ENCODE results near the gene SLC2A11. TPM values are rescaled to one million over a fixed set of nuclear protein-coding genes. Genes with fewer than 3 reads are reported as not detected.

The SLC2A11 gene
- polyA plus RNA-seq, 2 of the 4 experiments (the other 2 are of a cell fraction): 5.6 to 12.4 TPM

GRCh38 chr22:23908587-23909205, 51.0 kb downstream of the SLC2A11 start:
- TF ChIP-seq FOSL2 (IDR thresholded peaks at IDR 0.05): no peak
- no peak for TF ChIP-seq FOSL2 (CRISPR knock-in tag; IDR thresholded peaks at IDR 0.05)
- no peak for TF ChIP-seq ZFP36 (IDR thresholded peaks at IDR 0.05; ENCODE audit: borderline replicate concordance, partially characterized antibody)
- no peak for TF ChIP-seq FOSB (CRISPR knock-in tag; IDR thresholded peaks at IDR 0.05)
- no peak for TF ChIP-seq CBX8 (IDR thresholded peaks at IDR 0.05)
- TF ChIP-seq POLR2AphosphoS2 (conservative IDR thresholded peaks at IDR 0.05; ENCODE audit: low read length): no peak
- no peak for TF ChIP-seq USF2 (IDR thresholded peaks at IDR 0.05)
- ATAC-seq (no peak), FAIRE-seq (no peak), DNase-seq (ENCODE audit: low read depth in 1 of 2, low spot score in 1 of 2) (no peak)
- no peaks in the 10 kb centered on the region for H3K4me1 ChIP-seq
- H3K27ac ChIP-seq: no peak overlapping the region
- CTCF ChIA-PET: interaction anchor here (1.0 to 2.2 kb wide), 3 partner anchors 10 to 20 kb away, joined by 3 to 12 read pairs (median 3); partner anchors contain the start of gene MIF
- WGBS (ENCODE audit: missing lambda C conversion rate): 83% methylated on average over 9 of the region's 11 CpGs
- POLR2A ChIA-PET: interaction anchor here (1.2 kb wide), 1 partner anchor 14 kb away, joined by 3 read pairs; the partner anchor contains the start of gene MIF
- no peaks in the 10 kb centered on the region for H3K9me3 ChIP-seq
- no peak overlapping the region for H3K4me3 ChIP-seq
- H3K4me2 ChIP-seq: no peak overlapping the region

DNA sequence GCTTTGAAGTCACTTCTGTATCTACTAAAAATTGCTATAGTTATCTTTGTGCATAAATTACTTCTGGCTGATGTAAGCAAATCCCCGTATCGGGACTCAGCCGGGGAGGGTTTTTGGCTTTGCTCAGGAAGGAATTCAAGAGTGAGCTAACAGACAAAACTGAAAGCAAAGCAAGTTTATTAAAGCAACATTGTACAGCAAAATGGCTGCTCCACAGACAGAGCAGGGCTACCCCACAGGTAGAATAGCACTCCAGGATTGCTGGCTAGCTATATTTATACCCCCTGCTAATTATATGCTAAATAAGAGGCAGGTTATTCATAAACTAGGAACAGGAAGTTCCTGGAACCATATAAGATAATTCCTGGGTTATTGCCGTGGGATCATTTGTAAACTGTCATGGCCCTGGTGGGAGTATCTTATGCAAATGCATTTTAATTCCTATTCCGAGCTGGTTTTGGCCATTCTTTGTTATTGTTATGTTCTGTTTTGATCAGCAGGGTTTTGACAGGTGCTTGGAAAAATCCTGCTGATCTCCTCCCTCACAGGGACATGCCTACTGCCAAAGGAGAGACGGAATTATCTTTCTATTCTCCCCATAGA, 51.7 kb downstream of the SLC2A11 start:
- H3K4me1 ChIP-seq: no peaks in the 10 kb centered on the region
- no peaks in the 10 kb centered on the region for H3K9me3 ChIP-seq
- FAIRE-seq (no peak), ATAC-seq (no peak), DNase-seq (ENCODE audit: low read depth in 1 of 2, low spot score in 1 of 2) (no peak)
- H3K4me2 ChIP-seq: no peak overlapping the region
- POLR2A ChIA-PET: interaction anchor here (1.2 kb wide), 1 partner anchor 15 kb away, joined by 3 read pairs; the partner anchor contains the start of gene MIF
- no peak overlapping the region for H3K4me3 ChIP-seq
- CTCF ChIA-PET: interaction anchor here (1.0 to 2.2 kb wide), 5 partner anchors 11 to 141 kb away, joined by 3 to 12 read pairs (median 3); partner anchors contain the start of gene MIF
- TF ChIP-seq TFCP2L1 (CRISPR knock-in tag; IDR thresholded peaks at IDR 0.05) (no peak), CBX2 (IDR thresholded peaks at IDR 0.05; ENCODE audit: borderline replicate concordance, low read depth) (no peak), ESRRA (IDR thresholded peaks at IDR 0.05; ENCODE audit: borderline replicate concordance, low read length) (no peak), EP300 (IDR thresholded peaks at IDR 0.05) (no peak), NR3C1 (IDR thresholded peaks at IDR 0.05) (no peak), PHF8 (IDR thresholded peaks at IDR 0.05; ENCODE audit: borderline replicate concordance, low read depth) (no peak), HOXB13 (CRISPR knock-in tag; IDR thresholded peaks at IDR 0.05; ENCODE audit: low read depth) (no peak), EHMT2 (IDR thresholded peaks at IDR 0.05; ENCODE audit: low read depth) (no peak), MAZ (IDR thresholded peaks at IDR 0.05; ENCODE audit: borderline replicate concordance, low read depth, low read length) (no peak), JUNB (IDR thresholded peaks at IDR 0.05) (no peak)
- 78% methylated on average over 6 of the region's 6 CpGs for WGBS (ENCODE audit: missing lambda C conversion rate)
- H3K27ac ChIP-seq: no peak overlapping the region

- WGBS (ENCODE audit: missing lambda C conversion rate): 17% methylated on average over 3 of the region's 3 CpGs
- no peak overlapping the region for H3K4me3 ChIP-seq
- ATAC-seq (no peak), DNase-seq (ENCODE audit: low read depth in 1 of 2, low spot score in 1 of 2) (no peak), FAIRE-seq (no peak)
- no peak overlapping the region for H3K27ac ChIP-seq
- no peak overlapping the region for H3K4me2 ChIP-seq
- ChIA-PET CTCF (interaction anchor here (1.1 to 2.2 kb wide), 3 partner anchors 17 to 142 kb away, joined by 3 to 12 read pairs (median 3); partner anchors contain the start of gene MIF), POLR2A (interaction anchor here (1.8 kb wide), 1 partner anchor 16 kb away, joined by 3 read pairs; the partner anchor contains the start of gene MIF)
- H3K9me3 ChIP-seq: no peaks in the 10 kb centered on the region
- TF ChIP-seq POLR2AphosphoS2 (conservative IDR thresholded peaks at IDR 0.05; ENCODE audit: low read length): no peak
- TF ChIP-seq, protein P1, sequence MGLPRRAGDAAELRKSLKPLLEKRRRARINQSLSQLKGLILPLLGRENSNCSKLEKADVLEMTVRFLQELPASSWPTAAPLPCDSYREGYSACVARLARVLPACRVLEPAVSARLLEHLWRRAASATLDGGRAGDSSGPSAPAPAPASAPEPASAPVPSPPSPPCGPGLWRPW (IDR thresholded peaks at IDR 0.05): no peak
- no peak for TF ChIP-seq NPAS2 (CRISPR knock-in tag; IDR thresholded peaks at IDR 0.05; ENCODE audit: borderline replicate concordance)
- TF ChIP-seq MYC (IDR thresholded peaks at IDR 0.05; ENCODE audit: borderline replicate concordance, low read length): no peak
- no peak for TF ChIP-seq TFCP2L1 (CRISPR knock-in tag; IDR thresholded peaks at IDR 0.05)
- TF ChIP-seq RNF2 (IDR thresholded peaks at IDR 0.05; ENCODE audit: borderline replicate concordance, low read depth): no peak
- no peak for TF ChIP-seq FOXS1 (CRISPR knock-in tag; IDR thresholded peaks at IDR 0.05)
- no peak for TF ChIP-seq RCOR1 (IDR thresholded peaks at IDR 0.05; ENCODE audit: low read depth, low read length)
- no peak for TF ChIP-seq FOSB (CRISPR knock-in tag; IDR thresholded peaks at IDR 0.05)
- TF ChIP-seq USF2 (IDR thresholded peaks at IDR 0.05): no peak
- TF ChIP-seq TP53 (CRISPR knock-in tag; IDR thresholded peaks at IDR 0.05): no peak
- no peak for TF ChIP-seq KDM5A (IDR thresholded peaks at IDR 0.05)
- TF ChIP-seq HOXA7 (CRISPR knock-in tag; IDR thresholded peaks at IDR 0.05): no peak
- no peak for TF ChIP-seq HDAC2 (IDR thresholded peaks at IDR 0.05)
- TF ChIP-seq ZSCAN20 (CRISPR knock-in tag; IDR thresholded peaks at IDR 0.05): no peak
- no peak for TF ChIP-seq HEYL (CRISPR knock-in tag; IDR thresholded peaks at IDR 0.05)
- no peak for TF ChIP-seq KDM1A (IDR thresholded peaks at IDR 0.05; ENCODE audit: low read depth)
- no peak for TF ChIP-seq CBX2 (IDR thresholded peaks at IDR 0.05; ENCODE audit: borderline replicate concordance, low read depth)
- TF ChIP-seq EP300 (IDR thresholded peaks at IDR 0.05): no peak
- TF ChIP-seq MAZ (IDR thresholded peaks at IDR 0.05; ENCODE audit: borderline replicate concordance, low read depth, low read length): no peak
- H3K4me1 ChIP-seq: no peaks in the 10 kb centered on the region
These were observed 53.0 kb downstream of the SLC2A11 start for GRCh38 chr22:23910496-23911190.

Measured in A549 (cell line).